CD4-positive, alpha-beta memory T cell (primary cell): Measurements from ENCODE around the gene CMTR2. TPM values are rescaled to one million over a fixed set of nuclear protein-coding genes. Genes with fewer than 3 reads are reported as not detected.

Source experiments
- CTCF ChIA-PET: fragments of 350-600 bp; sonication (Branson Sonifier 250); formaldehyde crosslinking; loops from one replicate; lab custom pipeline; 2021; ENCODE audit warnings: inconsistent platforms; ENCODE audit not compliant: partially characterized antibody; lab: Charles Lee
- POLR2A ChIA-PET: fragments of 350-600 bp; sonication (Branson Sonifier 250); formaldehyde crosslinking; loops from one replicate; lab custom pipeline; 2021; ENCODE audit not compliant: partially characterized antibody; lab: Charles Lee
- DNase-seq, 5 donors: peaks; one replicate each; pipeline versions ENCODE4 v3.0.0 to v3.0.0-alpha.2; 2020 to 2022; ENCODE audit warnings: mixed read lengths in 1 of 5
- H3K27ac ChIP-seq: one replicate; pipeline ENCODE4 v1.7.0; 2013; ENCODE audit warnings: low read depth, low read length
- H3K27me3 ChIP-seq: 2 replicates; pipeline ENCODE4 v1.7.0; 2013; ENCODE audit warnings: mild to moderate bottlenecking, low read length, moderate library complexity; ENCODE audit not compliant: insufficient read depth
- H3K36me3 ChIP-seq: 2 replicates; pipeline ENCODE4 v1.7.0; 2013; ENCODE audit warnings: mild to moderate bottlenecking, low read length, moderate library complexity; ENCODE audit not compliant: insufficient read depth
- H3K4me1 ChIP-seq: 2 replicates; pipeline ENCODE4 v1.7.0; 2013; ENCODE audit warnings: mild to moderate bottlenecking, low read length, moderate library complexity; ENCODE audit not compliant: insufficient read depth
- H3K4me3 ChIP-seq, 2 donors: one replicate each; pipeline ENCODE4 v1.7.0; 2013; ENCODE audit warnings: low read length in 2 of 2, mild to moderate bottlenecking in 1 of 2
- H3K9me3 ChIP-seq, 2 donors: one replicate each; pipeline ENCODE4 v1.7.0; 2013; ENCODE audit warnings: low read length in 2 of 2, control low read depth in 1 of 2; ENCODE audit not compliant: control insufficient read depth in 1 of 2
- H3K27ac Mint-ChIP-seq, 7 donors: one replicate each; pipeline ENCODE4 v1.8.0; 2020 to 2021; ENCODE audit warnings: mixed read lengths in 7 of 7, mild to moderate bottlenecking in 6 of 7, inconsistent platforms in 3 of 7, moderate library complexity in 3 of 7
- H3K27me3 Mint-ChIP-seq, 2 donors: one replicate each; pipeline ENCODE4 v1.8.0; 2020 to 2021; ENCODE audit warnings: mixed read lengths in 2 of 2
- H3K36me3 Mint-ChIP-seq, 2 donors: one replicate each; pipeline ENCODE4 v1.8.0; 2020 to 2021; ENCODE audit warnings: mixed read lengths in 2 of 2, inconsistent platforms in 1 of 2, mild to moderate bottlenecking in 1 of 2
- H3K4me1 Mint-ChIP-seq, 4 donors: one replicate each; pipeline ENCODE4 v1.8.0; 2020 to 2021; ENCODE audit warnings: mixed read lengths in 4 of 4, mild to moderate bottlenecking in 1 of 4
- H3K4me3 Mint-ChIP-seq, 8 donors: one replicate each; pipeline ENCODE4 v1.8.0; 2020 to 2021; ENCODE audit warnings: mixed read lengths in 8 of 8, mild to moderate bottlenecking in 7 of 8, moderate library complexity in 6 of 8, inconsistent platforms in 3 of 8
- H3K9me3 Mint-ChIP-seq, 8 donors: one replicate each; pipeline ENCODE4 v1.8.0; 2020 to 2021; ENCODE audit warnings: mixed read lengths in 8 of 8, mild to moderate bottlenecking in 5 of 8, inconsistent platforms in 3 of 8, moderate library complexity in 1 of 8
- intact Hi-C: fragments of 100-400 bp; cut with micrococcal nuclease; formaldehyde crosslinking; loops from one replicate; pipeline ENCODE4 v1.15.1; 2023
- polyA plus RNA-seq, 2 donors: library from polyadenylated mRNA; unstranded; fragments of 300-500 nt; fragmentation: Illumina TruSeq; gene quantifications; one replicate each; pipeline ENCODE4 v1.2.3, GENCODE V29; 2021
- total RNA-seq, 2 experiments: library from RNA; stranded (reverse); gene quantifications; one replicate each; pipeline ENCODE4 v1.2.3, GENCODE V29; 2021

Gene CMTR2
- total RNA-seq (10 to 100 TPM; 27.3 to 28.5 TPM), polyA plus RNA-seq (10 to 100 TPM; 16.6 to 26.4 TPM)

DNA sequence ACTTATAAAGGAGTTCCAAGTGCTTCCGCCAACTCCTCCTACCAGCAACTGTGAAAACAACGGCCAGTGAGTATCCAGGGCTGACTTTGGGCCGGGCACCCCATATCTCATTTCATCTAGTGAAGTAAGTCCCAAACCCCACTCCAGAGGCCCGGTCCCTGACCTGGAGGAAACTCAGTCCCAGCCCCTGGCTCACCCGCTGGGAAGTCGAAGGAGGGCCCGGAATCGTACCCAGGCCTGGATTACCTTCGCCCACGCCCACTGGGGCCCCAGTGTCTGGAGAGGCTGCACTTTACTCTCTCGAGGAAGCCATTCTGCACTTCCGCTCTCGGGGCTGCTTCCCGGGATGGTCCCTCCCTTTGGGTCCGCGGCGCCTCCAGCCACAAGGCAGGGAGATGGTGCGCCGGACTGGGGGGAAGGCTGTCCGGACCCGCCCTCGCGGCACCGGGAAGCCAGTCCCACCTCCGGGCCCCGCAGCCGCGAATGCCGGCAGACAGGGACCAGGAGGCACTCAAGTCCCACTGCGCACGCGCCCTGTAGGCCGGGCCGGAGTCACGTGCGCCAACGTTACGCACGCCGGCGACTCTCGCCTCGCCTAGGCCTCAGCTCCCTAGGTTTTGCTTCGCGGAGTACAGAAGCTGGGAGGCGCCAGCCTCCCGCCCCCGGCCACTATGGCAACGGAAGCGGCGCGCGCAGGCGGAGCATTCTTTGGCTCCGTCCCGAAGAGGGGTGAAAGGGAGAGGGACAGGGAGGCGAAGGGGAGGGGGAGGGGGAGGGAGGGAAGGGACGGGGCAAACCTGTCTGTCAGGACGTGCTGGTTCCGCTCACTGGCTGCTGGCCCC is at the start of gene CMTR2:
Gene CMTR2, minus strand, starts transcription at position 513 of the 842 bp plus-strand sequence. CDS start 3,482 bp downstream, outside the sequence.
- peaks cover 19 to 37% (median 21%) of the 10 kb centered on the region in 4 donors for H3K4me1 Mint-ChIP-seq
- H3K27me3 Mint-ChIP-seq, result peaks cover 7 to 14% of the 10 kb centered on the region in 2 donors
- Histone ChIP-seq H3K4me1 (peaks cover 20% of the 10 kb centered on the region), H3K27me3 (no peaks in the 10 kb centered on the region), H3K36me3 (peaks cover 8% of the 10 kb centered on the region), H3K9me3 (no peaks in the 10 kb centered on the region), H3K27ac (peak within 1 kb of the TSS; percentile 78), H3K4me3 (peak within 1 kb of the TSS; percentile 30 to 93)
- peaks cover 35 to 36% of the 10 kb centered on the region in 2 donors for H3K36me3 Mint-ChIP-seq
- POLR2A ChIA-PET, result interaction anchor here (1.5 kb wide), 1 partner anchor 9 kb away, joined by 3 read pairs; no protein-coding TSS in a partner anchor
- H3K4me3 Mint-ChIP-seq, result peak within 1 kb of the TSS; percentile 83 to 92 (median 90)
- peak; percentile 83 to 90 (median 88) for DNase-seq
- CTCF ChIA-PET, result interaction anchor here (1.9 kb wide), 1 partner anchor 21 kb away, joined by 6 read pairs; no protein-coding TSS in a partner anchor
- intact Hi-C loops, result loop anchor here (5.0 kb wide), 1 partner anchor 278 kb away; no protein-coding TSS in a partner anchor
- H3K9me3 Mint-ChIP-seq, result peaks cover 0 to 13% (median 5%) of the 10 kb centered on the region in 8 donors
- H3K27ac Mint-ChIP-seq, result peak within 1 kb of the TSS; percentile 83 to 96 (median 94)

DNA sequence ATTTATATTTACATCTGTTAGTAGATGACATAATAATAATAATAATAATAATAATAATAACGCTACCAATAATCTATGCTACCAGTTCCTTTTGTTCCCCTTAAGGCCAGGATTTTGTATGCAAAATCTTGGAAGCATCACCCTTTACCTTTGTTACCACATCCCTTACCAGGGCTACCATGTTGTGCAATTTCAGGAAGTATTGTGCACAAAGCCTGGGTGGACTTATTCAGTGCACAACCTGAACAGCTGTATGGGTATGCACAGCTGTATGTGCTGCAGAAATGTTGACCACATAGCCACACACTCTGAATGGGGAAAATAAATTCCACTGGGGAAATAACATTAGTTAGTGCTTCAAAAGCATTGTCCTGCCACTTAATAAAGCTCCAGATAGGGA is 49.4 kb upstream of the CMTR2 start:
- peaks cover 0 to 4% (median 0%) of the 10 kb centered on the region in 8 donors for H3K9me3 Mint-ChIP-seq
- POLR2A ChIA-PET, result no interaction called here
- no peak for DNase-seq
- no peaks in the 10 kb centered on the region for H3K36me3 Mint-ChIP-seq
- no peak overlapping the region for H3K4me3 Mint-ChIP-seq
- Histone ChIP-seq H3K27ac (no peak overlapping the region), H3K36me3 (no peaks in the 10 kb centered on the region), H3K27me3 (no peaks in the 10 kb centered on the region), H3K4me1 (no peaks in the 10 kb centered on the region), H3K4me3 (no peak overlapping the region), H3K9me3 (no peaks in the 10 kb centered on the region)
- no peak overlapping the region for H3K27ac Mint-ChIP-seq
- intact Hi-C loops, result no loop called here
- H3K4me1 Mint-ChIP-seq, result no peaks in the 10 kb centered on the region
- H3K27me3 Mint-ChIP-seq, result peaks cover 13 to 20% of the 10 kb centered on the region in 2 donors
- CTCF ChIA-PET, result no interaction called here

GRCh38 chr16:71338193-71338592 is 49.0 kb upstream of the CMTR2 start:
- POLR2A ChIA-PET, result no interaction called here
- no peaks in the 10 kb centered on the region for H3K4me1 Mint-ChIP-seq

DNA sequence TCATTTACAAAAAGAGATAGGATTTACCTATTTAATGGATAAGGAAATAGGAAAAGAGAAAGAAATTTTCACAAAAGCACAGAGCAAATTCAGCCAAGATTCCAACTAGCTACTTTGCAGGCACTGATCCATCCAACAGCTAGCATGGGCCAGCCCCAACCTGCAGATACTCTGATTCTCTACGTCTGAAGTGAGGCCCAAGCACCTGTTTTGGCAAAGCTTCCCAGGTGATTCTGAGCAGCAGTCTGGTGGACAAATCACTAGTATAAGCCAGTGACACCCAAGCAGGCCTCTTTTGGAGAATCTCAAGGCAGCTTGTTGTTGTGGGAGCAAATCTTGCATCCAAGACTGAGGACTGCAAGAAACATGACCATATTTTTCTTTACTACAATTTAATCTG is 48.4 kb upstream of the CMTR2 start:
- Histone ChIP-seq H3K36me3 (no peaks in the 10 kb centered on the region), H3K27me3 (no peaks in the 10 kb centered on the region), H3K4me3 (no peak overlapping the region), H3K4me1 (no peaks in the 10 kb centered on the region), H3K27ac (no peak overlapping the region), H3K9me3 (no peaks in the 10 kb centered on the region)
- Mint-ChIP-seq H3K4me3 (no peak overlapping the region), H3K36me3 (no peaks in the 10 kb centered on the region), H3K9me3 (peaks cover 0 to 4% (median 0%) of the 10 kb centered on the region in 8 donors), H3K4me1 (no peaks in the 10 kb centered on the region), H3K27me3 (peaks cover 13 to 20% of the 10 kb centered on the region in 2 donors), H3K27ac (no peak overlapping the region)
- no peak for DNase-seq
- intact Hi-C loops, result no loop called here
- CTCF ChIA-PET, result no interaction called here
- POLR2A ChIA-PET, result no interaction called here

More at GRCh38 chr16:71338193-71338592, 49.0 kb upstream of the CMTR2 start:
- H3K9me3 ChIP-seq, result no peaks in the 10 kb centered on the region
- Mint-ChIP-seq H3K27me3 (peaks cover 13 to 20% of the 10 kb centered on the region in 2 donors), H3K36me3 (no peaks in the 10 kb centered on the region), H3K9me3 (peaks cover 0 to 4% (median 0%) of the 10 kb centered on the region in 8 donors), H3K4me3 (no peak overlapping the region), H3K27ac (no peak overlapping the region)
- intact Hi-C loops, result no loop called here
- no peaks in the 10 kb centered on the region for H3K36me3 ChIP-seq
- no peaks in the 10 kb centered on the region for H3K4me1 ChIP-seq
- H3K27ac ChIP-seq, result no peak overlapping the region
- no peak for DNase-seq
- H3K27me3 ChIP-seq, result no peaks in the 10 kb centered on the region
- CTCF ChIA-PET, result no interaction called here
- H3K4me3 ChIP-seq, result no peak overlapping the region

- Histone ChIP-seq H3K4me3 (no peak overlapping the region), H3K36me3 (no peaks in the 10 kb centered on the region), H3K27ac (no peak overlapping the region), H3K9me3 (no peaks in the 10 kb centered on the region), H3K27me3 (no peaks in the 10 kb centered on the region), H3K4me1 (no peaks in the 10 kb centered on the region)
- H3K4me1 Mint-ChIP-seq, result no peaks in the 10 kb centered on the region
- CTCF ChIA-PET, result interaction anchor here (2.1 kb wide), 1 partner anchor 16 kb away, joined by 9 read pairs; no protein-coding TSS in a partner anchor
- no peak overlapping the region for H3K27ac Mint-ChIP-seq
- peaks cover 9 to 17% of the 10 kb centered on the region in 2 donors for H3K27me3 Mint-ChIP-seq
- H3K36me3 Mint-ChIP-seq, result peaks cover 0 to 1% of the 10 kb centered on the region in 2 donors
- no peak overlapping the region for H3K4me3 Mint-ChIP-seq
- POLR2A ChIA-PET, result no interaction called here
- H3K9me3 Mint-ChIP-seq, result peaks cover 0 to 15% (median 3%) of the 10 kb centered on the region in 8 donors
- intact Hi-C loops, result no loop called here
- no peak for DNase-seq
Observed at GRCh38 chr16:71328151-71328550, 38.9 kb upstream of the CMTR2 start.

- no peaks in the 10 kb centered on the region for H3K4me1 Mint-ChIP-seq
- POLR2A ChIA-PET, result no interaction called here
- H3K36me3 Mint-ChIP-seq, result peaks cover 0 to 1% of the 10 kb centered on the region in 2 donors
- Histone ChIP-seq H3K36me3 (no peaks in the 10 kb centered on the region), H3K4me1 (no peaks in the 10 kb centered on the region), H3K27me3 (no peaks in the 10 kb centered on the region), H3K4me3 (no peak overlapping the region), H3K27ac (no peak overlapping the region), H3K9me3 (no peaks in the 10 kb centered on the region)
- no peak overlapping the region for H3K27ac Mint-ChIP-seq
- CTCF ChIA-PET, result interaction anchor here (2.1 kb wide), 1 partner anchor 16 kb away, joined by 9 read pairs; no protein-coding TSS in a partner anchor
- peaks cover 9 to 17% of the 10 kb centered on the region in 2 donors for H3K27me3 Mint-ChIP-seq
- intact Hi-C loops, result no loop called here
- no peak for DNase-seq
- no peak overlapping the region for H3K4me3 Mint-ChIP-seq
- peaks cover 0 to 15% (median 3%) of the 10 kb centered on the region in 8 donors for H3K9me3 Mint-ChIP-seq
Observed at GRCh38 chr16:71327720-71328119, 38.5 kb upstream of the CMTR2 start.

DNA sequence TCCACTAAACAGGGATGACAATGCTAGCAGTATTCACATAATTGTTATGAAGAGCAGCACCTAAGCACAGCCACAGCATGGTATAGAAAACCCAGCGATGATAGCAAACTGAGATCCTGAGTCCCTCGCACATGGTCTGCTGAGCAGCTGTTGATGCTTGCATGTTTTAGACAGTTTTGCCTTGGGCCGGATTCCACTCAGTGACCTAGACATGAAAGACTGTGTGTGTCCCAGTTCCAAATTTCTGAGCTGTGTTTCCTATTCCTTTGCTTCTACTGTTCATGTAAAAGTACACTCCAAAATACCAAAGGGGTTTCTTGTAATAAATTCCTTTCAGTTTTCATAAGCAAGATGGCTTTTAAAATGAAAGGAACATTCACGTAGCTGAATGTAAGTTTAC is 30.8 kb upstream of the CMTR2 start:
- Mint-ChIP-seq H3K9me3 (peaks cover 0 to 3% (median 0%) of the 10 kb centered on the region in 8 donors), H3K27ac (no peak overlapping the region), H3K4me1 (no peaks in the 10 kb centered on the region), H3K4me3 (no peak overlapping the region), H3K27me3 (peaks cover 16 to 23% of the 10 kb centered on the region in 2 donors), H3K36me3 (no peaks in the 10 kb centered on the region)
- no peaks in the 10 kb centered on the region for H3K9me3 ChIP-seq
- CTCF ChIA-PET, result interaction anchor here (1.0 to 1.2 kb wide), 2 partner anchors 9 to 11 kb away, joined by 3 to 5 read pairs; no protein-coding TSS in a partner anchor
- POLR2A ChIA-PET, result no interaction called here
- no peaks in the 10 kb centered on the region for H3K36me3 ChIP-seq
- DNase-seq, result no peak
- H3K27ac ChIP-seq, result no peak overlapping the region
- H3K27me3 ChIP-seq, result peaks cover 6% of the 10 kb centered on the region
- no peak overlapping the region for H3K4me3 ChIP-seq
- H3K4me1 ChIP-seq, result no peaks in the 10 kb centered on the region
- intact Hi-C loops, result no loop called here
